IMR-90 (cell line): ENCODE measurements around the gene NELFCD. TPM values are rescaled to one million over a fixed set of nuclear protein-coding genes. Genes with fewer than 3 reads are reported as not detected.

Source experiments
- ATAC-seq: fragments of 200-7000 bp; cut with Tn5 transposase; 2 replicates; pipeline ENCODE4 v1.9.1; 2020; ENCODE audit warnings: low read depth, mild to moderate bottlenecking, moderate library complexity
- BruUV-seq: library from RNA; stranded (reverse); fragments of 400-500 nt; replicated peaks from 2 replicates; lab custom pipeline; 2021; lab: Mats Ljungman, UMichigan
- CTCF ChIA-PET: fragments of 300-600 bp; formaldehyde crosslinking; extraction: SDS; loops from one replicate; lab custom pipeline; 2021; ENCODE audit warnings: antibody characterized with exemption; lab: Yijun Ruan, JAX
- POLR2A ChIA-PET: fragments of 300-600 bp; sonication (Branson Sonifier 250); formaldehyde crosslinking; loops from one replicate; lab custom pipeline; 2022; ENCODE audit warnings: antibody characterized with exemption; ENCODE audit not compliant: unreplicated experiment; lab: Charles Lee
- DNase-seq: peaks from one replicate; pipeline ENCODE4 v3.0.0; 2013
- H2AFZ ChIP-seq: replicated peaks from 2 replicates; pipeline ENCODE3; 2013; ENCODE audit warnings: low read length, mild to moderate bottlenecking; ENCODE audit not compliant: poor library complexity
- H2AK5ac ChIP-seq: 2 replicates; pipeline ENCODE4 v1.6.1; 2013; ENCODE audit warnings: low read depth, low read length, inconsistent platforms
- H2AK9ac ChIP-seq: replicated peaks from 2 replicates; pipeline ENCODE3; 2013; ENCODE audit warnings: mild to moderate bottlenecking, low read depth, low read length, moderate library complexity; ENCODE audit not compliant: poor library complexity
- H2BK120ac ChIP-seq: 2 replicates; pipeline ENCODE4 v1.6.1; 2013; ENCODE audit warnings: low read depth, low read length, inconsistent platforms
- H2BK15ac ChIP-seq: 3 replicates; pipeline ENCODE4 v1.6.1; 2013; ENCODE audit warnings: low read depth, low read length, inconsistent platforms
- H2BK20ac ChIP-seq: 2 replicates; pipeline ENCODE4 v1.6.1; 2013; ENCODE audit warnings: low read depth, mild to moderate bottlenecking, inconsistent platforms, low read length, moderate library complexity
- H2BK5ac ChIP-seq: 2 replicates; pipeline ENCODE4 v1.6.1; 2013; ENCODE audit warnings: mild to moderate bottlenecking, low read depth, low read length, inconsistent platforms; ENCODE audit not compliant: poor library complexity, severe bottlenecking
- H3K14ac ChIP-seq: replicated peaks from 2 replicates; pipeline ENCODE4 v1.6.1; 2013; ENCODE audit warnings: low read depth, low read length, inconsistent platforms
- H3K18ac ChIP-seq: 2 replicates; pipeline ENCODE4 v1.6.1; 2013; ENCODE audit warnings: low read depth, low read length, control low read depth
- H3K23ac ChIP-seq: 2 replicates; pipeline ENCODE4 v1.6.1; 2013; ENCODE audit warnings: low read depth, low read length, inconsistent platforms
- H3K27ac ChIP-seq: 2 replicates; pipeline ENCODE4 v1.5.1; 2013; ENCODE audit warnings: mild to moderate bottlenecking, control low read depth, low read length; ENCODE audit not compliant: insufficient read depth
- H3K27me3 ChIP-seq: 2 replicates; pipeline ENCODE4 v1.6.1; 2013; ENCODE audit warnings: low read length; ENCODE audit not compliant: control insufficient read depth, insufficient read depth
- H3K36me3 ChIP-seq: 2 replicates; pipeline ENCODE4 v1.6.1; 2013; ENCODE audit warnings: low read length, mixed read lengths; ENCODE audit not compliant: control insufficient read depth, insufficient read depth
- H3K4ac ChIP-seq: 2 replicates; pipeline ENCODE4 v1.6.1; 2013; ENCODE audit warnings: low read depth, low read length, inconsistent platforms
- H3K4me1 ChIP-seq: 2 replicates; pipeline ENCODE4 v1.6.1; 2013; ENCODE audit warnings: low read length, mixed read lengths; ENCODE audit not compliant: control insufficient read depth, insufficient read depth
- H3K4me2 ChIP-seq: 2 replicates; pipeline ENCODE4 v1.6.1; 2013; ENCODE audit warnings: low read depth, mild to moderate bottlenecking, control low read depth, low read length, moderate library complexity
- H3K4me3 ChIP-seq: 2 replicates; pipeline ENCODE4 v1.5.1; 2013; ENCODE audit warnings: low read depth, mild to moderate bottlenecking, control low read depth, low read length, moderate library complexity; ENCODE audit not compliant: insufficient read depth
- H3K56ac ChIP-seq: 2 replicates; pipeline ENCODE4 v1.6.1; 2013; ENCODE audit warnings: low read length, inconsistent platforms; ENCODE audit not compliant: insufficient read depth; ENCODE audit errors: extremely low read depth
- H3K79me1 ChIP-seq, 2 experiments: 2 replicates each; pipeline ENCODE4 v1.6.1; 2013; ENCODE audit warnings: low read length in 2 of 2, inconsistent platforms in 1 of 2, low read depth in 1 of 2
- H3K9ac ChIP-seq: 2 replicates; pipeline ENCODE4 v1.6.1; 2013; ENCODE audit warnings: low read depth, low read length, control low read depth
- H3K9me1 ChIP-seq: 2 replicates; pipeline ENCODE4 v1.6.1; 2013; ENCODE audit warnings: low read length, inconsistent platforms; ENCODE audit not compliant: insufficient read depth
- H3K9me3 ChIP-seq: 2 replicates; pipeline ENCODE4 v1.6.1; 2013; ENCODE audit warnings: low read length; ENCODE audit not compliant: control insufficient read depth, insufficient read depth
- H4K20me1 ChIP-seq: 2 replicates; pipeline ENCODE4 v1.6.1; 2013; ENCODE audit warnings: low read length, inconsistent platforms; ENCODE audit not compliant: insufficient read depth
- H4K5ac ChIP-seq: 2 replicates; pipeline ENCODE4 v1.6.1; 2013; ENCODE audit warnings: mild to moderate bottlenecking, low read depth, low read length, control low read depth
- H4K8ac ChIP-seq, 2 experiments: 2 replicates each; pipeline ENCODE4 v1.6.1; 2013; ENCODE audit warnings: low read depth in 2 of 2, low read length in 2 of 2, control low read depth in 1 of 2, inconsistent platforms in 1 of 2
- H4K91ac ChIP-seq: 2 replicates; pipeline ENCODE4 v1.6.1; 2013; ENCODE audit warnings: low read depth, low read length, inconsistent platforms; ENCODE audit not compliant: insufficient read depth
- CEBPB ChIP-seq: IDR thresholded peaks from 2 replicates; pipeline ENCODE4 v1.6.1; 2012; ENCODE audit warnings: low read depth, low read length, improper control_type of control experiment
- FOS ChIP-seq: fragments of 150-350 bp; IDR thresholded peaks from 2 replicates; pipeline ENCODE4 v1.6.1; 2016; ENCODE audit warnings: low read depth, low read length
- RAD21 ChIP-seq: IDR thresholded peaks from 2 replicates; pipeline ENCODE4 v1.6.1; 2012; ENCODE audit warnings: low read length, improper control_type of control experiment
- WGBS, 2 experiments: methylation state at CpG; one replicate each; pipeline versions ENCODE4 v1.1.5 to v1.1.7; 2013; ENCODE audit warnings: missing lambda C conversion rate in 2 of 2; ENCODE audit not compliant: insufficient read length in 1 of 2; ENCODE audit errors: extremely low coverage in 2 of 2; 5-methylcytosine and 5-hydroxymethylcytosine counted together
- dilution Hi-C: fragments of 300-500 bp; cut with HindIII; formaldehyde crosslinking; loops from one replicate; pipeline ENCODE4 v1.14.3; 2018; ENCODE audit warnings: low sequenced_read_pairs; ENCODE audit not compliant: unreplicated experiment
- in situ Hi-C: fragments of 300-500 bp; cut with MboI; formaldehyde crosslinking; loops from 3 replicates; pipeline ENCODE4 v1.14.3; 2019; ENCODE audit warnings: low sequenced_read_pairs, inconsistent platforms, mixed read lengths
- intact Hi-C: fragments of 100-400 bp; cut with micrococcal nuclease; formaldehyde crosslinking; loops from 2 replicates; pipeline ENCODE4 v1.10.0; 2022
- polyA plus RNA-seq, 3 experiments: library from polyadenylated mRNA; depleted of rRNA; stranded (reverse); fragments of >200 nt; gene quantifications; 2 replicates each; pipeline ENCODE4 v1.2.3, GENCODE V29; 2012; ENCODE audit warnings: low replicate concordance in 1 of 3
- total RNA-seq: library from RNA; depleted of rRNA; stranded (reverse); fragments of >200 nt; gene quantifications from 2 replicates; pipeline ENCODE4 v1.2.3, GENCODE V29; 2012

Gene NELFCD
- total and polyA plus RNA-seq, 2 of the 4 experiments (the other 2 are of a cell fraction): 88.9 to 94.1 TPM

GRCh38 chr20:58956078-58956477 lies 25.0 kb upstream of the NELFCD start:
- Histone ChIP-seq H3K27ac (no peak overlapping the region), H2BK20ac (no peak overlapping the region), H2AK5ac (no peak overlapping the region), H3K79me1 (no peaks in the 10 kb centered on the region), H3K4ac (no peak overlapping the region), H2BK5ac (no peak overlapping the region), H3K27me3 (no peaks in the 10 kb centered on the region; the same call in 1 of the 2 replicates), H3K9me3 (no peaks in the 10 kb centered on the region), H3K18ac (no peak overlapping the region), H3K9me1 (no peaks in the 10 kb centered on the region), H2AK9ac (no peak overlapping the region), H4K8ac (no peak overlapping the region), H3K4me1 (no peaks in the 10 kb centered on the region), H3K23ac (no peak overlapping the region), H4K91ac (no peak overlapping the region), H3K56ac (no peak overlapping the region), H2AFZ (no peak overlapping the region), H4K5ac (no peak overlapping the region), H3K4me3 (no peak overlapping the region), H2BK120ac (no peak overlapping the region), H3K36me3 (no peaks in the 10 kb centered on the region), H4K20me1 (no peaks in the 10 kb centered on the region), H3K4me2 (no peak overlapping the region), H3K14ac (no peak overlapping the region), H2BK15ac (no peak overlapping the region), H3K9ac (no peak overlapping the region)
- POLR2A ChIA-PET: no interaction called here
- in situ Hi-C loops: no loop called here
- no CpG with 5 or more reads among the region's 8 CpGs for WGBS, 2 experiments
- TF ChIP-seq RAD21: no peak
- TF ChIP-seq FOS: no peak
- TF ChIP-seq CEBPB: peak; percentile 69
- no TSS peak for BruUV-seq
- dilution Hi-C loops: no loop called here
- ATAC-seq: no peak
- intact Hi-C loops: no loop called here
- CTCF ChIA-PET: no interaction called here
- no peak for DNase-seq
